K562 (cell line): ENCODE results near the gene VKORC1. TPM values are rescaled to one million over a fixed set of nuclear protein-coding genes. Genes with fewer than 3 reads are reported as not detected.

ENCODE experiments used
- ATAC-seq: fragments of 200-7000 bp; cut with Tn5 transposase; 3 replicates; pipeline ENCODE4 v1.9.1; 2020; ENCODE audit warnings: moderate library complexity
- BruUV-seq: library from RNA; stranded (reverse); fragments of 400-500 nt; replicated peaks from 2 replicates; lab custom pipeline; 2021; lab: Mats Ljungman, UMichigan
- CTCF ChIA-PET: fragments of 300-600 bp; formaldehyde crosslinking; extraction: SDS; loops from one replicate; lab custom pipeline; 2021; ENCODE audit warnings: low intra/inter-chr PET ratio; lab: Yijun Ruan, JAX
- POLR2A ChIA-PET: fragments of 300-600, 350-650 bp; sonication (Branson Sonifier 250); formaldehyde crosslinking; extraction: SDS; loops from one replicate; lab custom pipeline; 2021; ENCODE audit warnings: antibody characterized with exemption, inconsistent platforms; lab: Yijun Ruan, JAX
- DNase-seq, 4 experiments: peaks; one replicate each; pipeline versions ENCODE4 v3.0.0 to v3.0.0-alpha.2; 2011 to 2018; ENCODE audit warnings: low spot score in 3 of 4, mixed read lengths in 3 of 4; ENCODE audit errors: extremely low read depth in 1 of 4
- FAIRE-seq: peaks from 2 replicates; lab custom pipeline; 2011; peaks lifted over from hg19 to GRCh38; lab: Jason Lieb, UNC
- H2AFZ ChIP-seq: 2 replicates; pipeline ENCODE4 v1.6.0; 2011; ENCODE audit warnings: low read depth, low read length, control low read depth, inconsistent platforms
- H3K27ac ChIP-seq: fragments of 200-600 bp; 3 replicates; pipeline ENCODE4 v1.8.0; 2011; ENCODE audit warnings: low read depth, mild to moderate bottlenecking, control low read depth, inconsistent platforms, low read length, moderate library complexity, mixed read lengths; ENCODE audit errors: extremely low read depth
- H3K27me3 ChIP-seq, 2 experiments: fragments of 300-600 bp in 1 of 2; 2 replicates in 1 of 2; 3 replicates in 1 of 2; pipeline versions ENCODE4 v1.6.0 to v1.8.0; 2011; ENCODE audit warnings: inconsistent platforms in 2 of 2, low read length in 2 of 2, mild to moderate bottlenecking in 1 of 2, mixed read lengths in 1 of 2, moderate library complexity in 1 of 2; ENCODE audit not compliant: control insufficient read depth in 2 of 2, insufficient read depth in 2 of 2
- H3K36me3 ChIP-seq: fragments of 300-600 bp; 3 replicates; pipeline ENCODE4 v1.8.0; 2011; ENCODE audit warnings: mild to moderate bottlenecking, low read length, inconsistent platforms; ENCODE audit not compliant: control insufficient read depth, insufficient read depth
- H3K4me1 ChIP-seq, 2 experiments: fragments of 200-600 bp in 1 of 2; replicated peaks in 1 of 2; 2 replicates in 1 of 2; 3 replicates in 1 of 2; pipeline versions ENCODE4 v1.5.1 to v1.8.0; 2011; ENCODE audit warnings: inconsistent platforms in 2 of 2, low read length in 2 of 2, mild to moderate bottlenecking in 1 of 2, mixed read lengths in 1 of 2, moderate library complexity in 1 of 2; ENCODE audit not compliant: control insufficient read depth in 2 of 2, insufficient read depth in 2 of 2
- H3K4me2 ChIP-seq: 2 replicates; pipeline ENCODE4 v1.6.1; 2011; ENCODE audit warnings: low read length, control low read depth, inconsistent platforms, mixed read lengths; ENCODE audit not compliant: insufficient read depth
- H3K4me3 ChIP-seq: fragments of 200-600 bp; sonication (generic), shearing (Covaris generic); 2 replicates; pipeline ENCODE4 v1.5.1; 2016; ENCODE audit warnings: control low read depth, inconsistent platforms
- H3K79me2 ChIP-seq: fragments of 200-600 bp; 3 replicates; pipeline ENCODE4 v1.8.0; 2011; ENCODE audit warnings: low read length, inconsistent platforms; ENCODE audit not compliant: control insufficient read depth, insufficient read depth
- H3K9ac ChIP-seq, 2 experiments: 2 replicates each; pipeline versions ENCODE4 v1.6.0 to v1.6.1; 2011; ENCODE audit warnings: low read depth in 2 of 2, low read length in 2 of 2, control low read depth in 1 of 2, inconsistent platforms in 1 of 2, mild to moderate bottlenecking in 1 of 2, mixed read lengths in 1 of 2; ENCODE audit not compliant: insufficient read depth in 1 of 2
- H3K9me1 ChIP-seq: one replicate; pipeline ENCODE4 v1.6.0; 2011; ENCODE audit warnings: inconsistent platforms, mild to moderate bottlenecking, low read length, moderate library complexity; ENCODE audit not compliant: control insufficient read depth, insufficient read depth
- H3K9me3 ChIP-seq: replicated peaks from 2 replicates; pipeline ENCODE4 v1.5.1; 2011; ENCODE audit warnings: low read depth, low read length, inconsistent platforms; ENCODE audit not compliant: control insufficient read depth, insufficient read depth
- H4K20me1 ChIP-seq: replicated peaks from 2 replicates; pipeline ENCODE4 v1.6.1; 2011; ENCODE audit warnings: low read length, inconsistent platforms, mixed read lengths; ENCODE audit not compliant: control insufficient read depth, insufficient read depth
- ARID2 ChIP-seq: fragments of 450-650 bp; IDR thresholded peaks from 2 replicates; pipeline ENCODE4 v1.6.1; 2017; ENCODE audit warnings: antibody characterized with exemption, mild to moderate bottlenecking
- ARNT ChIP-seq, 2 experiments: fragments of 450-650 bp; IDR thresholded peaks; 2 replicates each; pipeline ENCODE4 v1.6.1; 2016; ENCODE audit warnings: mild to moderate bottlenecking in 1 of 2
- DIDO1 ChIP-seq: fragments of 450-650 bp; IDR thresholded peaks from 2 replicates; pipeline ENCODE4 v1.6.1; 2016; ENCODE audit warnings: low read depth, missing biosample characterization, missing genetic modification characterization
- HNRNPH1 ChIP-seq: fragments of 200-400 bp; formaldehyde crosslinking; optimal IDR thresholded peaks from 2 replicates; pipeline ENCODE3; 2017; ENCODE audit warnings: low read depth, mild to moderate bottlenecking, low read length, moderate library complexity
- NELFE ChIP-seq: IDR thresholded peaks from 2 replicates; pipeline ENCODE4 v1.6.1; 2011; ENCODE audit warnings: mild to moderate bottlenecking; ENCODE audit not compliant: insufficient read depth, insufficient read length
- RAD51 ChIP-seq: fragments of 450-650 bp; IDR thresholded peaks from 2 replicates; pipeline ENCODE4 v1.7.1; 2016; ENCODE audit warnings: low read depth, mild to moderate bottlenecking, borderline replicate concordance
- TEAD4 ChIP-seq, 2 experiments: sonication (generic) in 1 of 2; formaldehyde crosslinking in 1 of 2; IDR thresholded peaks; 2 replicates each; pipeline versions ENCODE4 v1.6.1 to v1.8.0; 2012 to 2022; ENCODE audit warnings: borderline replicate concordance in 1 of 2, inconsistent platforms in 1 of 2, low read length in 1 of 2, mild to moderate bottlenecking in 1 of 2, missing genetic modification reagents in 1 of 2
- ZNF217 ChIP-seq: sonication (generic); formaldehyde crosslinking; IDR thresholded peaks from 2 replicates; pipeline ENCODE4 v1.8.0; 2022; ENCODE audit warnings: mild to moderate bottlenecking, missing genetic modification reagents
- WGBS: fragments of 100-300 bp; shearing (Covaris generic); methylation state at CpG from one replicate; pipeline ENCODE4 v1.1.6; 2016; ENCODE audit warnings: low coverage, mixed read lengths; ENCODE audit not compliant: insufficient coverage; ENCODE audit errors: missing lambda C conversion rate; 5-methylcytosine and 5-hydroxymethylcytosine counted together
- in situ Hi-C: fragments of 300-500 bp; cut with MboI; formaldehyde crosslinking; loops from 4 replicates; pipeline ENCODE4 v1.15.0; 2018; ENCODE audit warnings: inconsistent platforms, mixed read lengths
- intact Hi-C: fragments of 100-400 bp; cut with micrococcal nuclease; formaldehyde crosslinking; loops from 2 replicates; pipeline ENCODE4 v1.14.2; 2022
- polyA plus RNA-seq, 8 experiments: library from polyadenylated mRNA; depleted of rRNA in 4 of 8; stranded (reverse) in 5 of 8; unstranded in 3 of 8; fragments of >200 nt; fragmentation: Nextera tagmentation in 2 of 8; fragmentation: Illumina TruSeq in 1 of 8; extraction: Ambion mirVana in 2 of 8; extraction: Trizol in 1 of 8; gene quantifications; 2 replicates each; pipeline versions ENCODE4 v1.2.1 to v1.2.3, GENCODE V29; 2011 to 2014; ENCODE audit warnings: inconsistent platforms in 1 of 8, missing spikeins in 1 of 8
- total RNA-seq, 7 experiments: library from RNA; depleted of rRNA in 6 of 7; stranded (reverse); fragments of >200 nt in 6 of 7; fragmentation: Illumina TruSeq in 2 of 7; extraction: Trizol in 2 of 7; gene quantifications; 2 replicates each; pipeline versions ENCODE4 v1.2.1 to v1.2.3, GENCODE V29; 2011 to 2021; ENCODE audit warnings: low replicate concordance in 1 of 7
- TF ChIP-seq, protein P1 (sequence below): IDR thresholded peaks from 2 replicates; pipeline ENCODE4 v1.6.1; 2016; ENCODE audit warnings: missing genetic modification characterization, missing compliant biosample characterization
- TF ChIP-seq, protein P2 (sequence below), 2 experiments: fragments of 450-650 bp; IDR thresholded peaks; 2 replicates each; pipeline ENCODE4 v1.6.1; 2016
- TF ChIP-seq, protein P3 (sequence below): sonication (generic); formaldehyde crosslinking; IDR thresholded peaks from 2 replicates; pipeline ENCODE4 v1.8.1; 2023; ENCODE audit warnings: missing genetic modification reagents, mild to moderate bottlenecking, borderline replicate concordance
- TF ChIP-seq, protein P4 (sequence below): sonication (generic); formaldehyde crosslinking; IDR thresholded peaks from 2 replicates; pipeline ENCODE4 v1.8.0; 2022; ENCODE audit warnings: missing genetic modification reagents, mild to moderate bottlenecking, borderline replicate concordance

VKORC1 gene
- total and polyA plus RNA-seq, 9 of the 15 experiments (the other 6 are each of a cell fraction or from before 2014, with no cell fraction given), result 30.0 to 119 (median 62.1) TPM

DNA sequence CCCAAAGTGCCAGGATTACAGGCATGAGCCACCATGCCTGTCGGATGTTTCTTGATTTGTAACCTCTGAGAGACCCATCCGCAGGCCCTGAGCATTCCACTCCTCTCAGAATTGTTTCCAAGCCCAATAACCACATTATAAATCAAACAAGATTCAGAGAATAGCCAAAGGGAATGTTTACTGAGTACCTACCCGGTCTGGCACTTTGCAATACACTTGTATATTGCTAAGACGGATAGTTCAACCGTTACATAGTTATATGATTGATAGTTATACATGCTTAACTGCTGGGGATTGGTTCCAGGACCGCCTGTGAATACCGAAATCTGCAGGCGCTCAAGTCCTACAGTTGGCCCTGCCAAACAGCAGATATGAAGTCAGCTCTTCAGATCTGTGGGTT, 19.9 kb upstream of the VKORC1 start:
- no peak overlapping the region for H3K9ac ChIP-seq
- ChIA-PET POLR2A (interaction anchor here (0.9 to 1.1 kb wide), 2 partner anchors 14 to 129 kb away, joined by 4 read pairs; partner anchors contain the start of gene HSD3B7), CTCF (no interaction called here)
- H3K27ac ChIP-seq, result no peak overlapping the region
- intact Hi-C loops, result no loop called here
- WGBS, result 87% methylated on average over 8 of the region's 8 CpGs
- peaks cover 5% of the 10 kb centered on the region for H4K20me1 ChIP-seq
- DNase-seq (no peak), FAIRE-seq (no peak), ATAC-seq (no peak)
- H3K79me2 ChIP-seq, result peaks cover 31% of the 10 kb centered on the region
- H3K27me3 ChIP-seq, result no peaks in the 10 kb centered on the region
- BruUV-seq, result no TSS peak
- peaks cover 58% of the 10 kb centered on the region; the same call in 2 of the 3 replicates for H3K36me3 ChIP-seq
- no peaks in the 10 kb centered on the region for H3K9me3 ChIP-seq
- H3K4me1 ChIP-seq, result peaks cover 2 to 33% of the 10 kb centered on the region in 2 experiments; a peak in 4 of 5 replicates
- in situ Hi-C loops, result no loop called here
- H2AFZ ChIP-seq, result no peak overlapping the region
- no peak overlapping the region for H3K4me3 ChIP-seq
- no peak overlapping the region for H3K4me2 ChIP-seq
- no peaks in the 10 kb centered on the region for H3K9me1 ChIP-seq
- TF ChIP-seq, protein P1, sequence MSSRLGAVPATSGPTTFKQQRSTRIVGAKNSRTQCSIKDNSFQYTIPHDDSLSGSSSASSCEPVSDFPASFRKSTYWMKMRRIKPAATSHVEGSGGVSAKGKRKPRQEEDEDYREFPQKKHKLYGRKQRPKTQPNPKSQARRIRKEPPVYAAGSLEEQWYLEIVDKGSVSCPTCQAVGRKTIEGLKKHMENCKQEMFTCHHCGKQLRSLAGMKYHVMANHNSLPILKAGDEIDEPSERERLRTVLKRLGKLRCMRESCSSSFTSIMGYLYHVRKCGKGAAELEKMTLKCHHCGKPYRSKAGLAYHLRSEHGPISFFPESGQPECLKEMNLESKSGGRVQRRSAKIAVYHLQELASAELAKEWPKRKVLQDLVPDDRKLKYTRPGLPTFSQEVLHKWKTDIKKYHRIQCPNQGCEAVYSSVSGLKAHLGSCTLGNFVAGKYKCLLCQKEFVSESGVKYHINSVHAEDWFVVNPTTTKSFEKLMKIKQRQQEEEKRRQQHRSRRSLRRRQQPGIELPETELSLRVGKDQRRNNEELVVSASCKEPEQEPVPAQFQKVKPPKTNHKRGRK, result no peak
- TF ChIP-seq, protein P2, sequence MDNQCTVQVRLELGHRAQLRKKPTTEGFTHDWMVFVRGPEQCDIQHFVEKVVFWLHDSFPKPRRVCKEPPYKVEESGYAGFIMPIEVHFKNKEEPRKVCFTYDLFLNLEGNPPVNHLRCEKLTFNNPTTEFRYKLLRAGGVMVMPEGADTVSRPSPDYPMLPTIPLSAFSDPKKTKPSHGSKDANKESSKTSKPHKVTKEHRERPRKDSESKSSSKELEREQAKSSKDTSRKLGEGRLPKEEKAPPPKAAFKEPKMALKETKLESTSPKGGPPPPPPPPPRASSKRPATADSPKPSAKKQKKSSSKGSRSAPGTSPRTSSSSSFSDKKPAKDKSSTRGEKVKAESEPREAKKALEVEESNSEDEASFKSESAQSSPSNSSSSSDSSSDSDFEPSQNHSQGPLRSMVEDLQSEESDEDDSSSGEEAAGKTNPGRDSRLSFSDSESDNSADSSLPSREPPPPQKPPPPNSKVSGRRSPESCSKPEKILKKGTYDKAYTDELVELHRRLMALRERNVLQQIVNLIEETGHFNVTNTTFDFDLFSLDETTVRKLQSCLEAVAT (IDR thresholded peaks at IDR 0.05), result no peak
- TF ChIP-seq TEAD4 (IDR thresholded peaks at IDR 0.05; ENCODE audit: low read length) (no peak), TEAD4 (CRISPR knock-in tag; IDR thresholded peaks at IDR 0.05; ENCODE audit: borderline replicate concordance) (no peak), ARNT (IDR thresholded peaks at IDR 0.05) (no peak), HNRNPH1 (no peak), NELFE (no peak), RAD51 (no peak), ARID2 (no peak), DIDO1 (tag) (no peak), ZNF217 (CRISPR knock-in tag) (no peak)
- TF ChIP-seq, protein P3, sequence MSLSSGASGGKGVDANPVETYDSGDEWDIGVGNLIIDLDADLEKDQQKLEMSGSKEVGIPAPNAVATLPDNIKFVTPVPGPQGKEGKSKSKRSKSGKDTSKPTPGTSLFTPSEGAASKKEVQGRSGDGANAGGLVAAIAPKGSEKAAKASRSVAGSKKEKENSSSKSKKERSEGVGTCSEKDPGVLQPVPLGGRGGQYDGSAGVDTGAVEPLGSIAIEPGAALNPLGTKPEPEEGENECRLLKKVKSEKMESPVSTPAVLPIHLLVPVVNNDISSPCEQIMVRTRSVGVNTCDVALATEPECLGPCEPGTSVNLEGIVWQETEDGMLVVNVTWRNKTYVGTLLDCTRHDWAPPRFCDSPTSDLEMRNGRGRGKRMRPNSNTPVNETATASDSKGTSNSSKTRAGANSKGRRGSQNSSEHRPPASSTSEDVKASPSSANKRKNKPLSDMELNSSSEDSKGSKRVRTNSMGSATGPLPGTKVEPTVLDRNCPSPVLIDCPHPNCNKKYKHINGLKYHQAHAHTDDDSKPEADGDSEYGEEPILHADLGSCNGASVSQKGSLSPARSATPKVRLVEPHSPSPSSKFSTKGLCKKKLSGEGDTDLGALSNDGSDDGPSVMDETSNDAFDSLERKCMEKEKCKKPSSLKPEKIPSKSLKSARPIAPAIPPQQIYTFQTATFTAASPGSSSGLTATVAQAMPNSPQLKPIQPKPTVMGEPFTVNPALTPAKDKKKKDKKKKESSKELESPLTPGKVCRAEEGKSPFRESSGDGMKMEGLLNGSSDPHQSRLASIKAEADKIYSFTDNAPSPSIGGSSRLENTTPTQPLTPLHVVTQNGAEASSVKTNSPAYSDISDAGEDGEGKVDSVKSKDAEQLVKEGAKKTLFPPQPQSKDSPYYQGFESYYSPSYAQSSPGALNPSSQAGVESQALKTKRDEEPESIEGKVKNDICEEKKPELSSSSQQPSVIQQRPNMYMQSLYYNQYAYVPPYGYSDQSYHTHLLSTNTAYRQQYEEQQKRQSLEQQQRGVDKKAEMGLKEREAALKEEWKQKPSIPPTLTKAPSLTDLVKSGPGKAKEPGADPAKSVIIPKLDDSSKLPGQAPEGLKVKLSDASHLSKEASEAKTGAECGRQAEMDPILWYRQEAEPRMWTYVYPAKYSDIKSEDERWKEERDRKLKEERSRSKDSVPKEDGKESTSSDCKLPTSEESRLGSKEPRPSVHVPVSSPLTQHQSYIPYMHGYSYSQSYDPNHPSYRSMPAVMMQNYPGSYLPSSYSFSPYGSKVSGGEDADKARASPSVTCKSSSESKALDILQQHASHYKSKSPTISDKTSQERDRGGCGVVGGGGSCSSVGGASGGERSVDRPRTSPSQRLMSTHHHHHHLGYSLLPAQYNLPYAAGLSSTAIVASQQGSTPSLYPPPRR (CRISPR knock-in tag), result no peak
- TF ChIP-seq, protein P4, sequence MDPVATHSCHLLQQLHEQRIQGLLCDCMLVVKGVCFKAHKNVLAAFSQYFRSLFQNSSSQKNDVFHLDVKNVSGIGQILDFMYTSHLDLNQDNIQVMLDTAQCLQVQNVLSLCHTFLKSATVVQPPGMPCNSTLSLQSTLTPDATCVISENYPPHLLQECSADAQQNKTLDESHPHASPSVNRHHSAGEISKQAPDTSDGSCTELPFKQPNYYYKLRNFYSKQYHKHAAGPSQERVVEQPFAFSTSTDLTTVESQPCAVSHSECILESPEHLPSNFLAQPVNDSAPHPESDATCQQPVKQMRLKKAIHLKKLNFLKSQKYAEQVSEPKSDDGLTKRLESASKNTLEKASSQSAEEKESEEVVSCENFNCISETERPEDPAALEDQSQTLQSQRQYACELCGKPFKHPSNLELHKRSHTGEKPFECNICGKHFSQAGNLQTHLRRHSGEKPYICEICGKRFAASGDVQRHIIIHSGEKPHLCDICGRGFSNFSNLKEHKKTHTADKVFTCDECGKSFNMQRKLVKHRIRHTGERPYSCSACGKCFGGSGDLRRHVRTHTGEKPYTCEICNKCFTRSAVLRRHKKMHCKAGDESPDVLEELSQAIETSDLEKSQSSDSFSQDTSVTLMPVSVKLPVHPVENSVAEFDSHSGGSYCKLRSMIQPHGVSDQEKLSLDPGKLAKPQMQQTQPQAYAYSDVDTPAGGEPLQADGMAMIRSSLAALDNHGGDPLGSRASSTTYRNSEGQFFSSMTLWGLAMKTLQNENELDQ, result no peak
